GM12875 (cell line): ENCODE measurements around the gene POF1B.
"Not testable (repeated sequence)": the region's sequence is repeated elsewhere in the genome, so short reads cannot be mapped to it uniquely, and the experiment has no call there.

Experiments used
- H3K4me3 ChIP-seq: one replicate; pipeline ENCODE4 v1.5.1; 2011; ENCODE audit warnings: low read depth, low read length, control low read depth
- CTCF ChIP-seq: IDR thresholded peaks from 2 replicates; pipeline ENCODE4 v1.5.1; 2011; ENCODE audit warnings: low read depth, mild to moderate bottlenecking, control low read depth, inconsistent platforms, low read length, moderate library complexity, borderline replicate concordance; ENCODE audit not compliant: insufficient read depth

POF1B gene

GRCh38 chrX:85309717-85310116 is 69.7 kb downstream of the POF1B start:
- H3K4me3 ChIP-seq = no peak overlapping the region
- TF ChIP-seq CTCF = no peak

GRCh38 chrX:85303544-85303943 is 75.9 kb downstream of the POF1B start:
- TF ChIP-seq CTCF = no peak
- no peak overlapping the region for H3K4me3 ChIP-seq

- TF ChIP-seq CTCF = no peak
- H3K4me3 ChIP-seq = no peak overlapping the region
Observed at GRCh38 chrX:85288992-85289723, 90.3 kb downstream of the POF1B start.

- H3K4me3 ChIP-seq = not testable (repeated sequence)
Observed at GRCh38 chrX:85285286-85285685, 94.2 kb downstream of the POF1B start.

GRCh38 chrX:85244450-85245211 is 134.8 kb downstream of the POF1B start:
- TF ChIP-seq CTCF = no peak
- peak overlapping the region; percentile 46 for H3K4me3 ChIP-seq

GRCh38 chrX:85243761-85244449 is 135.6 kb downstream of the POF1B start, which contains the start of the genes SATL1 and ZNF711:
Gene SATL1, minus strand, starts transcription at chrX:85243779. Its CDS starts 134,811 bp downstream, at chrX:85108968.
Gene ZNF711, plus strand, starts transcription at chrX:85243991. Its CDS starts 3,582 bp downstream, at chrX:85247573.
- TF ChIP-seq CTCF = no peak
- H3K4me3 ChIP-seq = peak within 1 kb of the TSS; percentile 46

GRCh38 chrX:85243155-85243554 is 136.3 kb downstream of the POF1B start:
- no peak overlapping the region for H3K4me3 ChIP-seq

More at GRCh38 chrX:85243155-85243554, 136.3 kb downstream of the POF1B start:
- no peak for TF ChIP-seq CTCF
